OCI-LY7 (cell line): ENCODE measurements around the gene BRD1.

ENCODE experiments used
- CTCF ChIP-seq: fragments of 200-600 bp; sonication (generic); conservative IDR thresholded peaks from 2 replicates; pipeline ENCODE4 v1.5.1; 2014; ENCODE audit warnings: mild to moderate bottlenecking, antibody characterized with exemption, low read length, moderate library complexity, mixed read lengths
- EZH2phosphoT487 ChIP-seq: fragments of 200-600 bp; sonication (generic); IDR thresholded peaks from 2 replicates; pipeline ENCODE4 v1.6.1; 2018; ENCODE audit warnings: low read depth, borderline replicate concordance, mild to moderate bottlenecking, mixed run types, antibody characterized with exemption, low read length, moderate library complexity, mixed read lengths

GRCh38 chr22:49775191-49775866, 52.3 kb downstream of the BRD1 start:
- no peak for TF ChIP-seq EZH2phosphoT487
- TF ChIP-seq CTCF, result no peak
